ENCODE data around the gene SEMA5A.
"Not testable (repeated sequence)": the region's sequence is repeated elsewhere in the genome, so short reads cannot be mapped to it uniquely, and the experiment has no call there.

The SEMA5A gene

DNA sequence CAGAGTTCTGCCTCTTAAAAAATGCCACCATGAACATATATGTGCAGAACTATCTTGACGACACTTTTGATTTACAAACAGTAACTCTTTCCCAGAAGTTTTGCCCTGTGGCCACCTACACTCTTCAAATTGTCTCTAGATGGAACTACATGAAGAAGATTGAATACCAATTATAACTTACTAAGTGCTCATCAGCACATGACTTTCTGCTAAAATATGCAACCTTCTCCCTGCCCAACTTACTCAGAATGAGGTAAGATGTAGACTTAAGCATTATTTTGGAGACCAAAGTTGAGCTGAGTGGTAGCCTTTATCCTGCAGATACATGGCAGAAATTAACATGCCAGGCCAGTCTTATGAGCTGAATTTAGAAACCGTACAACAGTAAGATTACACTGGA lies 105.4 kb downstream of the SEMA5A start:
- no peak for DNase-seq (ENCODE audit: low read depth in 2 of 2)

DNA sequence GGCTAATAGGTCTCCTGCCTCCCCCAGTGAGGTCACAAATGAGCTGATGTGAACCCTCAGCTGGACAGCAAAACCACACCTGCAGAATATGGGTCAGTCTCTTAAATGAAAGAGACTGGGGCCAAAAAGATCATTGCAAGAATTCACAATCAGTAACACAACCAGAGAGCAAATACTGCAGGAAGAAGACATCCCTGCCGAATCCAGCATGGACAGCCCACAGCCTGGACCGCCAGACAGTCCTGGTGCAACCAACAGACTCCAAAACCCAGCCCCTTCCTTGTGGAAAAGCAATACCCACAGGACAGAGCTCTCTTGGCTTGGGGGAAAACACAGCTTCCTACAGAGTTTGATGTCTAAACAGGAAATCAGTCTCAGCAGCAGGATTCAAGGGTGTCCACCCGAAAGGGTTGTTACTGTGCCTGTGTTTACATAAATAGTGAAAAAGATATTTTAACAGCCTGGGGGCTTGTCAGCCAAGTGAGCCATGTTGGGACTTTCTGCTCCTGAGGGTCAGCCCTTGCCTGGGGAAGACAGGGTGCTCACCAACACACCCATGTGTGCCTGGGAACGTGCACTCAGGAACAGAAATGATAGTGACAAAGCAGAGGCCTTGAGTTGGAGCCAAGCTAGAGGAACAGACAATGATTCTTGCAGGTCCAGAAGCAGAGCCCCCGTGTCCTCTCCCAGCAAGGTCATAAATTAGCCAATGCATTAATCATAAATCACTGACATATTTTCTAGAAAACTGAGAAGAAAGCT lies 106.2 kb downstream of the SEMA5A start:
- no peak for DNase-seq (ENCODE audit: low read depth in 2 of 2)

DNA sequence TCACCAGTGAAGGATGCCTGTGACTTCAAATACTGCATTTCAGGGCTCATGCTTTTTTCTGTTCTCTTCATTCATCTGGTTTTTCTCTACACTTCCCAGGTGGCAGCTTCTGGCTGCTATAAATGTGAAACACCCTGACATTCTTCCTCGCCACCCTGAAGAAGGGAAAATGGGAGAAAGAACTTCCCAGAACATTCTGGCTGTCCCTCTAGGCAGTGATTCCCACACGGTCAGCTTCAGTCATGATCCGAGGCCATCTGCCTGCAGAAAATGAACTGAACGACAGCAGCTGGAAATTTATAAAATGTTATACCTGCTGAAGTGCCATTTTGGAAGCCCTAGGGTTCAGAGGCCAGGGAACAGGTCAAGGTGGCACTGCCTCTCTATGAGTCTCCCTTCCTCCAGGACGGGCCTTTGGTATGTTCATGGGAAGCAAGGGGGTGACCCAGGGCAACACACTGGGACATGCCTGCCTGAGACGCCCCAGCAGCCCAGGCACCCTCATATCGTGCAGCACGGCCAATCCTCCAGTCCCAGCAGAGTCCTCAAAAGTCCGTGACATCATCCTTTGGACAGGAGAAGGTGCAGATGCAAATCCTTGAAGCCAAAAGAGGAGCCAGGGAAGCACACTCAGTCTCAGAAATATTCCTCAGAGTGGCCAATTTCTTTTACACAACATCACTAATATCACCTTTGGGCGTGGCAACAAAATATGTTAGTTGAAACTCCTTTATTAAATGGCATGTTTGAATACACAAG lies 107.1 kb downstream of the SEMA5A start:
- no peak for DNase-seq (ENCODE audit: low read depth in 2 of 2)

DNA sequence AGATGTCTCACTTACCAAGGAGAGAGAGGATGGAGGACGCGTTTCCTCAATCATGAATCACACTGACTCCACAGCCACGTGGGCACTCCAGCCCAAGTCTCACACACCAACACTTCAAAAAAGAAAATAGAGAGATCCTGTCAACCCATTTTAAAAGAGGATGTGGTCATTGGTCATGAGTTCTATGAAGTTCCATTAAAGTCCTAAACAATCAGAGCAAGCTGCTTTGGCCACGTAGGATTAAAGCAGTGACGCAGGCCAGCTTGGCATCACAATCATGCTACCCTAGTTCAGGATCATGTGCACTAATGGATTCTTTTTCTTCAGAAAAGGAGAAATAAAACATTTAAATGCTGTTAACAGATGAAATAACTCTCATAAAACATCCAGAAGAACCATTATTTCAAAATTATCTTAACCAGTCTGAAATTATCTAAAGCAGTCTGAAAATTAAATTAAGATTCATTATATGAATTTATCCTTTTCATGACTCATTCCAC lies 108.1 kb downstream of the SEMA5A start:
- no peak for DNase-seq (ENCODE audit: low read depth in 2 of 2)

DNA sequence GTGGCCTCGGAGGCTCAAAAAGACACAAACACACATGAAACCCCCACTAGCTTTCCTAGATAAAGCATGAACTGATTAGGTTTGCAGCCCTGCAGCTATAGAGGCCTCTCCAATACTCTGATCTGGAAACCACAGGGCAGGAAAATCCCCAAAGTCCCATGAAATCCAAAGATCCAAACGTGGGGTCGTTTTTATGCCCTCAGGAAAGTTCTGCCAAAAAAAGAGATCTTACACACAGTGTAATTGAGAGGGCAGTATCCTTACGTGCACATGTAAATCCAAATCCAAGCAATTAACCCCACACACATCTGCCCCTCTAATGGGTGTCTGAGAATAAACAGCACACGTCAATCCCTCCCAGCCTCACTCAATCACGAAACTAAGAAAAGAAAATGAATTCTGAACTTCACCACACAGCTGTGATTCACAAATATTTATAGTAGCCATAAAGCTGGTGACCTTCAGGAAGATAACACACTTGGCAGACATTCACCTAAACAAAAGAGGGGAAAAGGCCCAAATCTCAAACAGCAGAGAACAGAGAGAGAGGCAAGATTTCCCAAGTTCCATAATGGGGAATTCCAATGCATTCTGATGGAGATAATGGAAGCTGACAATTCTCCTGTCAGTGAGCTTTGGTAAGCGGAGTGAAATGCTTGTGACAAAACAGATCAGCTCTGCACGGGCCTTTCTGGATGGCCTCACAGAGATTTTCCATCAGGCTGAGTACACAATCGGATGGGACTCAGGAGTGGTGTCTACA lies 114.2 kb downstream of the SEMA5A start:
- no peak for DNase-seq (ENCODE audit: low read depth in 2 of 2)

DNA sequence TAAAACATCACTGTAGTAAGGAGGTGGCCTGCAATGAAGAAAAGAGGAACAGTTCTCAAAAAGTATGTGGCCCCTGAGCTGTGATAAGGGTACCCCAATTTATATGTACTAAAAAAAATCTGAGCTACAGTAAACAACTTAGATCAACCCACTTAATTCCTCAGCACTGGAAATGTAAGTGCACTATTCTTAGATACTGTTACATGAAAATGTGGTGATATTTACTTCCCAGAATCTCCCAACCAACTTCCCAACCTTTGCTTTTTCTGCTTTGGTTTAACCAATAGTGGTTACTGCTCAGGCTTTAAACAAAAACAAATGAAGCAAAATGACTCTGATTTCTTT lies 114.8 kb downstream of the SEMA5A start:
- no peak for DNase-seq (ENCODE audit: low read depth in 2 of 2)

DNA sequence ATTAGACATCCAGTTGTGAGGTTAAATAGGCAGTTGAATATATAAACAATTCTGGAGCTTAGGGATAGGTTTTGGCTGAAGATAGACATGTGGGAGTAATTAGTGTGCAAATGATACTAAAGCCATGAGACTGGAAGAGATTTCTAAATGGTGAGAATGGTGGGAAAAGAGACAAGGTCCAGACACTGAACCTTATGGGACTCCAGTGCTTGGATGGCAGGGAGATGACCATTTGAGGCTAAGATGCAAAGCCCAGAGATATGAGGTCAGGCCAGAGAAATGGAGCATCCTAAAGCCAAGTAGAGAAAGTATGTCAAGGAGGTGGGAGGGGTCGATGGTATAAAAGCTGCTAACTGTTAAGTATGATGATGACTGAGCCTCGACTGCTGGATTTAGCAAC lies 115.6 kb downstream of the SEMA5A start:
- no peak for DNase-seq (ENCODE audit: low read depth in 2 of 2)

DNA sequence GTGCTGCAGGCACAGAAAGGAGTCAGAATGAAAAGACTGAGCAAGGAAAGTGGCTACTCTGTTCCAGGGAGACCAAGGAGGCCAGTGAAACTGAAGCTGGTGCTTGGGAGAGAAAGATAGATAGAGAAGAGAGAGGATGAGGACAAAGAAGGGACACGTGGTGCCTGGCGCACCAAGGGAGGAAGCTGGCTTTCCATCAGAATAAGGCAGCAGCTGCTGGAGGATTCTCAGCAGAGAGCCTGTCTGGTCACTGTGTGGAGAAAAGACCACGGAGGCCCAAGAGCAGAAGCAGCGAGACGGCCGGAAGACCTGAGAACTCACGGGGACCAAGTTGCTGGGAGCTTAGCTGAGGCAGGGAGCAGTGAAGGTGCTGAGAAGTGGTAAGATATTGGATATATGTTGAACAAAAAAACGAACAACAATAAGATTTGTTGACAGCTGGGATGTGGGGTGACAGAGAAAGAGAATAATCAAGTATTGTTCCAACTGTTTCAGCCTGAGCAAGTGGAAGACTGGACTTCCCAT lies 116.1 kb downstream of the SEMA5A start:
- DNase-seq (ENCODE audit: low read depth in 2 of 2), result no peak

DNA sequence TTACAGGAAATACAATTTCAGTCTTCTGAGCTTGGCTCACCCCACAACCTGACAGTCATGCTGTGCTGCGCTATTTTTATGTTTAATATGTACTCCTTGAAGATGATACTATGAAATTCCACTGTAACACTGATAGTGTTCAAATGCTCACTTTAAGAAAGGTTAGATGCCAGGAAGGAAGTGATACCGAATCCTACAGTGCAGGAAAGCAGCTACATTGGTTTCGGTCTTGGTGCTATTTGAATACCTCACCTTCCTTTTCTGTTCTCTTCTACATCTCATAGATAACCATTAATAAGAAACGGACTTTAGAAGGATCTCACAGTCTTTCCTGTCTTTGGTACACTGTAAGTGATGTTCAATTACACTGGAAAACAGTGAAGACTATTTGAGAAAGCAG lies 117.6 kb downstream of the SEMA5A start:
- no peak for DNase-seq (ENCODE audit: low read depth in 2 of 2)

DNA sequence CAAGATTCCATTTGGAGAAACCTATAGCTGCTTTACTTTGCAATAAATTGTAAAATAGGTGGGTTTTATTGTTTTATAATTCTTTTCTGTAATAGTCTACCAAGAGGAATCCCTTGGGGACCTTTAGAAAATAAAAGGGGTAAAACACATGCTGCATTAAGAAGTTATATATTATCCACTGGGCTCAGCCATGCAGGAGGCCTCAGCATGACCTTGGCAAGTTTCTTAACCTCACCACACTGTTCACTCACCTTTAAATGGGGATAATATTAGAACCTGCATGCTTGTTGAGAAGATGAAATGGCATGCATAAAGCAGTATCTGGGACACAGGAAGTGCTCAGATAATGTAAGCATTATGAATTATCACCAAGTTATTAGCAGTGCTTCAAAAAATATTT lies 120.2 kb downstream of the SEMA5A start:
- DNase-seq (ENCODE audit: low read depth in 2 of 2), result no peak

DNA sequence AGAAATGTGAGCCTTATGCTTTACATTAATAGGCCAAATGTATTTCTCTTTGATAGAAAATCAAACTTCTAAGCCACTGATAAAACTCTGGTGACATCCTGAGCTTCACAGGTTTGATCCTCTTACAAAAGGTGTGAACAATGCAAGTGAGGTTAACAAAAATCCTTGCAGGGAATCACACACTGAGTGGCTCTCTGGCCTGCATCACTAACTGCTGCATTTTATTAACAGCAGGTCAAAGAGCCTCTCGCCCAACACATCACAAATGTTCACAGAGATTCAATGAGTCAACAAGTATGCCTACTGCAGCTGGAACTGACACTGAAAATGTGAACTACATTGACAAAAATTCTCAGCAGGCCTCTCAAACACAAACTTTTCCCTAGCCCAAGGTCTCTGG lies 122.3 kb downstream of the SEMA5A start:
- no peak for DNase-seq (ENCODE audit: low read depth in 2 of 2)

DNA sequence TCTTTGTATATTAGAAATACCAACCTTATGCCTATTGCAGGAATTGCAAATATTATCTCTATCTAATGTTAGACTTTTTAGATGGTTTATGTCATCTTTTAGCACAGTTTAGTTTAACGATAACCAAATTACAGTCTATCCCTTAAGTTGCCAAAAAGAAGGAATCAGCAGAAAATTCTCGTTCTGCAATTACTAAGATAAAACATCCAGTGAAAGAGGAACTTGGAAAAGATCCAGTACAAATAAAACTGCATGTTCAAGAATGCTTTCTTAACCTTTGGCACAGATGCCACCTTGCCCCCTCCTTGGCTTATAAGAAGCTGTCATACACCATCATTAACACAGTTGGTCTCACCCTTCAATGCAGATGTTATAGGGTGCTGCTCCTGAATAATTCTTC lies 124.0 kb downstream of the SEMA5A start:
- DNase-seq (ENCODE audit: low read depth in 2 of 2), result no peak

DNA sequence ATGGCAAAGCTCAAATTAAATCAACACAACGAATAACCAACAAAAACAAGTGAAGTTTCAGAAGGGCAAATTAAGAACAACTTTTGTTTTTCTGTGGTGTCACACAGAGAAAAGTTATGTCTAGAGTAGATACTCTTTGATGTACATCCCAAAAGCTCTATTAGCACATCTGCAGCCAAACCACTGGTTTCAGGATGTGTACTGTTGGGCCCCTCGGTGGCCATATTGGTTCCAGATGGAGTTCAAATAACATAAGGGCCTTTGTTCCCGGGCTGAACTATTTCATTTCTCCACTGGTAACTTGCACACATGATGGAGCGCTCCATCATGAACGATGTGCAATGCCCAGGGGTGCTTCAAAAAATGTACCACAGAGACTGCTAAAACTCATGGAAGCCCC lies 126.1 kb downstream of the SEMA5A start:
- no peak for DNase-seq (ENCODE audit: low read depth in 2 of 2)

DNA sequence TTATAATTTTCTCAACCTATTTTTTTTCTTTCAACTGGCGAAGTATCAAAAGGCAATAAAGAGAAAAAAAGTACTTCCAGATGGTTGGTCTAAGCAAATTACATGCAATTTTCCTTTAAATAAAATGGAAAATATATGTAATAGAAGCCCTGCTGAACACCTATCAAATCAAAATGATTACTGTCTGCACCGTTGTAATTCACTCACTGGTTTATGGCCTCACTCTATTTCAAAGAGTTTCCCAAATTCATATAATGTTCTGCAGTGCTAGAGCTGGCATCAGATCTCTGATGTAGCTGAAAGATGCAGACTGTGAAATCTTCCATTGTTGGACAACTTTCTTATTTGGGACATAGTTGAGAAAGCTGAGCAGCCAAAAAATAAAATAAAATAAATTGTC lies 130.3 kb downstream of the SEMA5A start:
- no peak for DNase-seq (ENCODE audit: low read depth in 2 of 2)

DNA sequence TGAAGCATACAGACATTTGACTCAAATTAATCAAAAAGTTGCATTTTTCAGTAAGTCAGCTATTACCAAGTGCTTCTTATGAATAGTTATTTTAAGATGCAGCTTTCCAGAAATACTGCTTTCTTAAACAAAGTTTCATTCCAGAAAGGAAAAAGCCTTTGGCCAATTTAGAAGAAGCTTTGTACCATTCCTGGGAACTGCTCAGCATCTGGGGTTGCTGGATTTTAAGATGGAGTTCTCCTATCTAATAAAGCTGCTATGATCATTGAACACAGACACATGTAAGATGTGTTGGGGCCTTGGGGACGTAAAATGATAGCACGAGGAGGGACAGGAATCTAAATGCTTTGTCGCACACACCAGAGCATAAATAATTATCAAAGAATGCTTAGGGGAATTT lies 130.8 kb downstream of the SEMA5A start:
- no peak for DNase-seq (ENCODE audit: low read depth in 2 of 2)

DNA sequence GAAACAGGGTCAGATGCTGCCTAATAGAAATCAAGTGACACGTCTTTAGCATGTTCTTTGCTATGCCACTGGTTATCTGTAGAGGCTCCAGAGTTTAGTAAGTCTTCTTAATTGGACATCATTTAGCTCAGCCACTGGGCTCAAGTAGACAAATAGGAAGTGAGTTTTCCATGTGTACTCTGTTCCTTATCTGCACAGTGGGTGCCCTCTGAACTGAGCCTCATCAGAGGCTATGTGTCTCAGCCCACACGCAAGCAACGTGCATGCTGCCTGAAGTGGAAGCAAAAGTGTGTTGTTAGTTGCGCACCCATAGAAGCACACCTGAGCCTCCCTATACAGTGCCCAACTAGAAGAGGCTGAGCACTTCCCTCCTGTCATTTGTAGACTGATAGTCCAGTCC lies 134.7 kb downstream of the SEMA5A start:
- DNase-seq (ENCODE audit: low read depth in 2 of 2), result no peak

DNA sequence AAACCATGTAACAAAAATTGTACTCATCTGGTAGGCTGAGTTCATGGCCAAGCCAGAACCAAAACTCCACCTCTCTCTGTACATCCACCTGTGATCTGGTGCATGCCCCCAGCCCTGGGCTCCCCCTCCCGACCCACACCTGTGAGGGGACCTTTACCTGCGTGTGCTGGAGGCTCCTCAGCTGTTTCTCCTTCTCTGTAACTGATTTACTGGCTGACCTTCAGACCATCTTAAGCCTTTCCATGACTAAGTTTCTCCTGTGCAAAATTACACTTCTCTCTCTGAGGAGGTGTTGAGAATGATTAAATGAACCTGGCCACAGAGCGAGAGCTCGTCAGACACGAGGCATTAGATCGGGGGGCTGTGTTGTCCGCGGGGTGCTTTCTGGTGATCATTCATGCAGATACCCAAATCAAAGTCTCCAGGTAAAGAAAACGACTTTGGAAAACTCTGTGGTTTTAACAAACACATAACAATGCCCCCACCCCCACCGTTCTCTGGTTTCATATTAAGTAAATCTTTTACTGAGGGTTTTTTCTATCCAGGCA lies 136.4 kb downstream of the SEMA5A start:
- DNase-seq (ENCODE audit: low read depth in 2 of 2), result no peak

DNA sequence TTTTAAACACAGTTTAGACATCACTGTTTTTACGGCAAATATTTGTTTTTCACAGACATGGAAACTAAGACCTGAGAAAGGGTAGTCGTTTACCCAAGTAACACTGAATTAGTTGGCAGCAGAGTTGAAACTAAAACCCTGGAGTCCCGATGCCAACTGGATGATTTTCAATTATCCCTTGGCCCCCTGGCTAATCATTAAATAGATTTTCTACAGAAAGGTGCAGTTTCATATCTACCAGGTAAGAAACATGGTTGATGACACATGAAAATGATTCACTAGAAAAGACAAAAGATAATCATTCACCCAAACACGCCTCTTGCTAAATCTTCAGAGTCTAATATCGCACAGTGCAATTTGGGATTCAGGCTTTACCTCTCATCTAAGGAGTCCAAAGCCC lies 136.9 kb downstream of the SEMA5A start:
- no peak for DNase-seq (ENCODE audit: low read depth in 2 of 2)

DNA sequence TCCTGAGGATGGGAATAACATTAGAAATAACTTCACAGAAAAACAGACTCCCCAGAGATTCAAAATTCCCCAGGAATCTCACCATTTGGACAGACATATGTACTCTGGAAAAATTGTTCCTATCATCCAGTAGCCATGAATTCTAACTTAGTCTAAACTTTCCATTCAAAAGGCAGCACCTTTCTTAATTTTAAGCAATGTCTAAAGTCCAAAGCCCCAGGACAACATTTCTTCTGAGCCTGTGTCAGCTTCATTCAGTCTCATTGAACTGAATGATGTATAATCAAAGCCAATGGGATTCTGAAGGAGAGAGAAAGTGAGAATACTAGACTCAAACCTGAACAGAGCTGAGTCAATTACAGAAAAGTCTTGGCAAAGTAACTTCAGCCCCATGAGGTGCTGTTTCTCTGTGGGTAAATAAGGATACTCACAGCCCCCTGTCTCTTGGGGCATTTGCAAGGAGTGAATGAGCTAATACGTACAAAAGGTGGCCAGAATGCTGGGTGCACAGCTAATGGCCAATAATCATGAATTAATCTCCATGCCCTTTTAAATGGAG lies 140.6 kb downstream of the SEMA5A start:
- no peak for DNase-seq (ENCODE audit: low read depth in 2 of 2)

DNA sequence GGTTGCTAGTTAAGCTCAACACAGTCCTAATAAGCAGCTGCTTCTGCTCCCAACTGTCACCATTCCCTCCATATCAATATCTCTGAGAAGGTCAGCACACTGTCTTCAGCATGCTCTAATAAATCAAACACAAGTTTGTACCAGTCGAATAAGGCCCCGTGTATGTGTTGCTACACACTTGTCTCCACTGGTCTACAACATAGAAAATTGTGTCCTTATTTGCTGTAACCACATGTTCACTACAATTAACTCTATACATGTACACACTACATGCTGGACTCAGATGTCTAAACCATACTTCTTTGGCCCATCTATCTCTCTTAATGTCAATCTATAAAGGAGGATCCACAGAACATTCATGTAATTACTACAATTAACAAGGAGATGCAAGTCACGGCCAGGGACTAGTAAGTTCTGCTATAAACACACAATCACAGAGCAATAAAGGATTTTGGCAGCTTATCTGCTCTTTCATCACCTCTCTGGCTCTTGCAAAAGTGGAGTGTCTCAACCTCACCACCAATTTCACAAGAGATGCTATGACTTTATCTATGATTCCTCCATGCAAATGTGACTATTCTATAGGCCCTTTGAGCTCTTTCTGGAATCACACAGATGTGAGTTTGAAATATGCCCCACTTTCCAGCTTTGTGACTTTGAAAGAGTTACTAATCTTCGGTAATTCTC lies 143.9 kb downstream of the SEMA5A start:
- no peak for DNase-seq (ENCODE audit: low read depth in 2 of 2)

DNA sequence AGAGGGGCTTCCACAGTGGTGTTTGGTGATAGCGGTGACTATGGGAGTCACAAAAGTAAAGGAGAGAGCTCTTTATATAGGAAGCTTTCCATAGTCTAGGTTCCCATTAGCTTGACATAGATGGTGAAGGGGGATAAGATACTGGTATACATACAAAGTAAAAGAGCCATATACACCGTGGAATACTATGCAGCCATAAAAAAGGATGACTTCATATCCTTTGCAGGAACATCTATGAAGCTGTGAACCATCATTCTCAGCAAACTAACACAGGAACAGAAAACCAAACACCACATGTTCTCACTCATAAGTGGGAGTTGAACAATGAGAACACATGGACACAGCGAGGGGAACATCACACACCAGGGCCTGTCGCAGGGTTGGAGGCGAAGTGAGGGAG lies 146.1 kb downstream of the SEMA5A start:
- DNase-seq (ENCODE audit: low read depth in 2 of 2), result not testable (repeated sequence)
